GM12878 (cell line): ENCODE measurements around the gene PREP.

ENCODE experiments used
- CHD1 ChIP-seq: IDR thresholded peaks from 2 replicates; pipeline ENCODE4 v1.6.1; 2012; ENCODE audit warnings: low read depth, low read length, improper control_type of control experiment
- FOXM1 ChIP-seq: IDR thresholded peaks from 2 replicates; pipeline ENCODE4 v1.6.1; 2012; ENCODE audit warnings: low read depth, mild to moderate bottlenecking, inconsistent platforms, low read length, moderate library complexity
- NR2C1 ChIP-seq: fragments of 450-650 bp; IDR thresholded peaks from 2 replicates; pipeline ENCODE4 v1.6.1; 2017; ENCODE audit warnings: antibody characterized with exemption, mild to moderate bottlenecking, moderate library complexity
- NR2C2 ChIP-seq: IDR thresholded peaks from 2 replicates; pipeline ENCODE4 v1.6.1; 2011; ENCODE audit warnings: borderline replicate concordance, low read depth; ENCODE audit not compliant: control insufficient read depth, insufficient read length
- POLR2AphosphoS5 ChIP-seq: IDR thresholded peaks from 2 replicates; pipeline ENCODE4 v1.6.1; 2011; ENCODE audit warnings: mild to moderate bottlenecking, low read length, inconsistent platforms
- RAD21 ChIP-seq: IDR thresholded peaks from 2 replicates; pipeline ENCODE4 v1.6.1; 2011; ENCODE audit warnings: mild to moderate bottlenecking, low read depth, low read length, moderate library complexity; ENCODE audit not compliant: insufficient read depth
- TF ChIP-seq, protein P1 (sequence below): fragments of 450-650 bp; IDR thresholded peaks from 2 replicates; pipeline ENCODE4 v1.6.1; 2017; ENCODE audit warnings: mild to moderate bottlenecking, moderate library complexity

GRCh38 chr6:105380634-105381033, 22.2 kb downstream of the PREP start:
- TF ChIP-seq NR2C1 (no peak), NR2C2 (no peak), FOXM1 (no peak), RAD21 (no peak), POLR2AphosphoS5 (no peak), CHD1 (no peak)
- TF ChIP-seq, protein P1, sequence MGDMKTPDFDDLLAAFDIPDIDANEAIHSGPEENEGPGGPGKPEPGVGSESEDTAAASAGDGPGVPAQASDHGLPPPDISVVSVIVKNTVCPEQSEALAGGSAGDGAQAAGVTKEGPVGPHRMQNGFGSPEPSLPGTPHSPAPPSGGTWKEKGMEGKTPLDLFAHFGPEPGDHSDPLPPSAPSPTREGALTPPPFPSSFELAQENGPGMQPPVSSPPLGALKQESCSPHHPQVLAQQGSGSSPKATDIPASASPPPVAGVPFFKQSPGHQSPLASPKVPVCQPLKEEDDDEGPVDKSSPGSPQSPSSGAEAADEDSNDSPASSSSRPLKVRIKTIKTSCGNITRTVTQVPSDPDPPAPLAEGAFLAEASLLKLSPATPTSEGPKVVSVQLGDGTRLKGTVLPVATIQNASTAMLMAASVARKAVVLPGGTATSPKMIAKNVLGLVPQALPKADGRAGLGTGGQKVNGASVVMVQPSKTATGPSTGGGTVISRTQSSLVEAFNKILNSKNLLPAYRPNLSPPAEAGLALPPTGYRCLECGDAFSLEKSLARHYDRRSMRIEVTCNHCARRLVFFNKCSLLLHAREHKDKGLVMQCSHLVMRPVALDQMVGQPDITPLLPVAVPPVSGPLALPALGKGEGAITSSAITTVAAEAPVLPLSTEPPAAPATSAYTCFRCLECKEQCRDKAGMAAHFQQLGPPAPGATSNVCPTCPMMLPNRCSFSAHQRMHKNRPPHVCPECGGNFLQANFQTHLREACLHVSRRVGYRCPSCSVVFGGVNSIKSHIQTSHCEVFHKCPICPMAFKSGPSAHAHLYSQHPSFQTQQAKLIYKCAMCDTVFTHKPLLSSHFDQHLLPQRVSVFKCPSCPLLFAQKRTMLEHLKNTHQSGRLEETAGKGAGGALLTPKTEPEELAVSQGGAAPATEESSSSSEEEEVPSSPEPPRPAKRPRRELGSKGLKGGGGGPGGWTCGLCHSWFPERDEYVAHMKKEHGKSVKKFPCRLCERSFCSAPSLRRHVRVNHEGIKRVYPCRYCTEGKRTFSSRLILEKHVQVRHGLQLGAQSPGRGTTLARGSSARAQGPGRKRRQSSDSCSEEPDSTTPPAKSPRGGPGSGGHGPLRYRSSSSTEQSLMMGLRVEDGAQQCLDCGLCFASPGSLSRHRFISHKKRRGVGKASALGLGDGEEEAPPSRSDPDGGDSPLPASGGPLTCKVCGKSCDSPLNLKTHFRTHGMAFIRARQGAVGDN = no peak
